ENCODE data around the gene YBX2.
"Not testable (repeated sequence)": the region's sequence is repeated elsewhere in the genome, so short reads cannot be mapped to it uniquely, and the experiment has no call there.

YBX2 gene

GRCh38 chr17:7294614-7295153 lies at the start of gene YBX2:
Gene YBX2, minus strand, starts transcription at chr17:7294639. Its CDS starts 139 bp downstream, at chr17:7294500.
- no peak for DNase-seq (ENCODE audit: low read depth)
- no peak for TF ChIP-seq CTCF (IDR thresholded peaks at IDR 0.05; ENCODE audit: low read depth, low read length, missing control alignments)
- in situ Hi-C loops (cut with HindIII; ENCODE audit: low sequenced_read_pairs): no loop called here
- H3K4me3 ChIP-seq (ENCODE audit: low read depth, low read length): no peak within 1 kb of the TSS

- TF ChIP-seq CTCF (IDR thresholded peaks at IDR 0.05; ENCODE audit: low read depth, low read length, missing control alignments): no peak
- no peak overlapping the region for H3K4me3 ChIP-seq (ENCODE audit: low read depth, low read length)
- in situ Hi-C loops (cut with HindIII; ENCODE audit: low sequenced_read_pairs): no loop called here
- no peak for DNase-seq (ENCODE audit: low read depth)
Measured at GRCh38 chr17:7343250-7343649, 48.8 kb upstream of the YBX2 start.

DNA sequence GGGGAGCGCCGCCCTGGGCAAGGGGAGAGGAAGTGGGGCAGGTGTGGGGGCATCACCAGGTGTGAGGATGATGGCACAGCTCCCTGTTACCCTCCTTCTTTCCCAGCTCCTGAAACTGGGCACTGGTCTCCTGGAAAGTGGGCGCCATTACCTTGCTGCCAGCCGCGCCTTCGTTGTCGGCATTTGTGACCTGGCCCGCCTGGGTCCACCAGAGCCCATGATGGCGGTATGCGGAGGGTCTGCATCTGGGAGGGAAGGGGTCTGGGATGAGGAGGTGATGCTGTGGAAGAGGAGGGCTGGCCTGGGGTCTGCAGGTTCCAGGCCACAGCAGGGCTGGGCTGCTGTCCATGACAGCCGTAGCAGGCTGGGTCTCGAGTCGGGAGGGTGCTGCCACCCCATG lies 47.4 kb upstream of the YBX2 start:
- no peak for TF ChIP-seq CTCF (IDR thresholded peaks at IDR 0.05; ENCODE audit: low read depth, low read length, missing control alignments)
- DNase-seq (ENCODE audit: low read depth): no peak
- no peak overlapping the region for H3K4me3 ChIP-seq (ENCODE audit: low read depth, low read length)
- in situ Hi-C loops (cut with HindIII; ENCODE audit: low sequenced_read_pairs): no loop called here

GRCh38 chr17:7340179-7340578 lies 45.7 kb upstream of the YBX2 start:
- no peak for DNase-seq (ENCODE audit: low read depth)

DNA sequence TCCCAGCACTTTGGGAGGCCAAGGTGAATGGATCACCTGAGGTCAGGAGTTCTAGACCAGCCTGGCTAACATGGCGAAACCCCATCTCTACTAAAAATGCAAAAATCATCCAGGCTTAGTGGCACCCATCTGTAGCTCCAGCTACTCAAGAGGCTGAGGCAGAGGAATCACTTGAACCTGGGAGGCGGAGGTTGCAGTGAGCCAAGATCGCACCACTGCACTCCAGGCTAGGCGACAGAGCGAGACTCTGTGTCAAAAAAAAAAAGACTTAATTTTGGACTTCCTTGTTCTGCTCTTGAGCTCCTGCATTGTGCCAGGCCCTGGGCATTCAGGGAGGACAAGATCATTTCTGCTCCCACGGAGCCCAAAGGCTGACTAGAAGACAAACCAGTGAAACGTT lies 43.2 kb upstream of the YBX2 start:
- in situ Hi-C loops (cut with HindIII; ENCODE audit: low sequenced_read_pairs); H3K4me3 ChIP-seq (ENCODE audit: low read depth, low read length); DNase-seq (ENCODE audit: low read depth): not testable (repeated sequence)

More at GRCh38 chr17:7340179-7340578, 45.7 kb upstream of the YBX2 start:
- in situ Hi-C loops (cut with HindIII; ENCODE audit: low sequenced_read_pairs): no loop called here
- no peak overlapping the region for H3K4me3 ChIP-seq (ENCODE audit: low read depth, low read length)
- TF ChIP-seq CTCF (IDR thresholded peaks at IDR 0.05; ENCODE audit: low read depth, low read length, missing control alignments): no peak

GRCh38 chr17:7336240-7337175 lies 42.1 kb upstream of the YBX2 start, which contains the start of gene ACAP1:
Gene ACAP1, plus strand, starts transcription at chr17:7336529. Its CDS starts 206 bp downstream, at chr17:7336735.
- DNase-seq (ENCODE audit: low read depth): no peak
- TF ChIP-seq CTCF (IDR thresholded peaks at IDR 0.05; ENCODE audit: low read depth, low read length, missing control alignments): no peak
- H3K4me3 ChIP-seq (ENCODE audit: low read depth, low read length): no peak within 1 kb of the TSS
- in situ Hi-C loops (cut with HindIII; ENCODE audit: low sequenced_read_pairs): no loop called here

DNA sequence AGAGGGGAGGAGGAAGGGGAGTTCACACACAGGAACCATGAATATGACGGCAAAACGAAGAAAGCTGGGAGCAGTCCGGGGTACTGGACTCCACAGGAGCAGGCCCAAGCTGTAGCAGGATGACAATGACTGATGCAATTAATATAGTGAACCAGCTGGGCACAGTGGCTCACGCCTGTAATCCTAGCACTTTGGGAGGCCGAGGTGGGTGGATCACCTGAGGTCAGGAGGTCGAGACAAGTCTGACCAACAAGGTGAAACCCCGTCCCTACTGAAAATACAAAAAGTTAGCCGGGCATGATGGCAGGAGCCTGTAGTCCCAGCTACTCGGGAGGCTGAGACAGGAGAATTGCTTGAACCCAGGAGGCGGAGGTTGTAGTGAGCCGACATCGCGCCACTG lies 41.3 kb upstream of the YBX2 start:
- H3K4me3 ChIP-seq (ENCODE audit: low read depth, low read length); DNase-seq (ENCODE audit: low read depth); in situ Hi-C loops (cut with HindIII; ENCODE audit: low sequenced_read_pairs): not testable (repeated sequence)
